M059J (cell line): ENCODE data around the gene RTCB. TPM values are rescaled to one million over a fixed set of nuclear protein-coding genes. Genes with fewer than 3 reads are reported as not detected.
A peak's percentile ranks its signal among the peaks of the same experiment; 100 is the strongest.
"Not testable (repeated sequence)": the region's sequence is repeated elsewhere in the genome, so short reads cannot be mapped to it uniquely, and the experiment has no call there.

Experiments
- DNase-seq: peaks from one replicate; pipeline ENCODE4 v3.0.0-alpha.2; 2012; ENCODE audit warnings: low read depth
- total RNA-seq: library from RNA; depleted of rRNA; stranded (reverse); fragments of >200 nt; shearing (Covaris generic); gene quantifications from 2 replicates; pipeline ENCODE4 v1.2.3, GENCODE V29; 2014

RTCB gene
- total RNA-seq, 1 experiment from 2014 or later = 93.2 TPM

DNA sequence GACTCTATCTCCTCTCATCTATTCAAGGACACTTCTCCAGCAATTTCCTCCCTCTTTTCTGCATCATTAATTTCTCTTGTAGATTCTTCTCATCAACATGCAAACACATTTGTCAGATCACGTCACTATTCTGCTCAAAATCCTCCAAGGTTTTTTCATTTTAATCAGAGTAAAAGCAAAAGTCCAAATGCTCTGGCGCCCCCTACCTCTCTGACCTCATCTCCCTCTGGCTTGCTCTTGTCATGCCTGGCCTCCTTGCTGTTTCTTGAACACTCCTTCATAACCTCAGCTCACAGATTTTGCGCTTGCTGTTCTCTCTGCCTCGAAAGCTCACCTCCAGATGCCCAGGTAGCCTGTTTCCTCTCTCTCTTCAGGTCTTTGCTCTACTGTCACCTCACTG is 22.4 kb downstream of the RTCB start:
- peak; percentile 9 for DNase-seq

DNA sequence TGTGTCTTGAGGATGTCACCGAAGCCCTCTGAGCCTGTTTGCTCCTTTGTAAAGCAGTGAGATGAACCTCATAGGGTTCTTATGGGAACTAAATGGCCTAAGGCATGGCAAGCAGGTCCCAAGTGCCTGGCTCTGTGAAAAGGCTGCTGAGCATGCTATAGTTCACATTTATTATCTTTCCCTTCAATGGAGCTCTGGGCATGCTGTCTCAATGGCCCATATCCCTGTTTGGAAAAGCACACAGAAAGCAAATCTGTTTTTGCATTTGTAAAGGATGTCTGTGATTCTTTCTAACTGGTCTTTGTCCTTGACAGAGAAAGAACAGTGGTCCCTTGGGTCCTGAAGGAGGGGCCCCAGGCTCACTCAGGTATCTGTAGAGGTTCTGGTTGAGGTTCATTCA is 26.4 kb downstream of the RTCB start:
- no peak for DNase-seq

DNA sequence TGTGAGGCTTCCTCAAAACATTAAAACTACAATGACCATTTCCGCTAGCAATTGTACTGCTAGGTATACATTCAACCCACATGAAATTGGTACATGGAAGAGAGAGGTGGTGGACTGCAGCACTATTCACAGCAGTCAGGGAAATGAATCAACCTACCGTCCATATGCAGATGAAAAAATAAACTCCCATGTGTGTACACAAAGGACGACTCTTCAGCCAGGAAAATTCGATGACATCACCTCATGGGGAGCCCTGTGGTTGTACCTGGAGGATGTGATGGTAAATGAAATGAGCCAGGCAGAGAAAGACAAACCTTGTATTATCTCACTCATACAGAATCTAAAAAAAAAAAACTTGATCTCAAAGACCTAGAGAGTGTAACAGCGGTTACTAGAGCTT is 31.1 kb downstream of the RTCB start:
- no peak for DNase-seq

DNA sequence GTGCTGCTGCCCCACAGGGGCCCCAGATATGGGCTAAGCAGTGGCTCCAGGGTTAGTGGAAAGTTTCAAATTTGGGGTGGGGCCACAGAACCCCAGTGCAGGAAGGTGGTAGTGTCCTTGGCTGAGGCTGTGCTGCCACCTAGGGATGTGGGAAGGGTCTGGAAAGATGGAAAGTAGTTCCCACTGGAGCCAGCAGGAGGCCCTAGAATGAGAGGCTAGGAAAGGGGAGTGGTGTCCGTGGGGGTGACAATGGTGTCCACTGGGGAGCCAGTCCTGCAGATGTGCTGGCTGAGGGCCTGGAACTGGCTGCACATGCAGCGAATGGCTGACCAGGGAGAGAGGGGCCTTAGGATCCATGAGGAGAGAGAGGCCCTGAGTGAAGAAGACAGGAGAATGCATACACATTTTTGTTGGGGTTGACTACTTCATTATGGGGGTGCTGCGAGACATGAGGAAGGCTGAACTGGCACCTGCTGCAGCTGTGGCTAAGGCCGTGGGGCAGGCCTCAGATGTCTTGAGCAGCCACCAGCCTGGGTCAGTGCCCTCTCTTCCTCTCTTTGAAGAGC is 33.3 kb downstream of the RTCB start:
- peak; percentile 27 for DNase-seq

DNA sequence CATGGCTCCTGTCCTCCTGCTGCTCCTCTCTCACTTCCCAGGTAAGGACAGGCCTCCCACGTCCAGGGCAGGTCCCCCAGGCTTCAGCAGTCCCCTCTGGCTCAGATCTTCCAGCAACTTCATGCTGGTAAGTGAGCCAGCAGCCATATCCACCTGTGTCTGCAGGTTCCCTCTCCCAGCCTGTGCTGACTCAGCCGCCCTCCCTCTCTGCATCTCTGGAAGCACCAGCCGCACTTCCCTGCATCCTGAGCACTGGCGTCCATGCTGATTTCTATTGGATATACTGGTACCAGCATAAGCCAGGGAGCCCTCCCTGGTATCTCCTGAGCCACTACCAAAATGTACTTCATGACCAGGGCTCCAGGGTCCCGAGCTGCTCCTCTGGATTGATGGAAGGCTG is 35.4 kb downstream of the RTCB start:
- no peak for DNase-seq

DNA sequence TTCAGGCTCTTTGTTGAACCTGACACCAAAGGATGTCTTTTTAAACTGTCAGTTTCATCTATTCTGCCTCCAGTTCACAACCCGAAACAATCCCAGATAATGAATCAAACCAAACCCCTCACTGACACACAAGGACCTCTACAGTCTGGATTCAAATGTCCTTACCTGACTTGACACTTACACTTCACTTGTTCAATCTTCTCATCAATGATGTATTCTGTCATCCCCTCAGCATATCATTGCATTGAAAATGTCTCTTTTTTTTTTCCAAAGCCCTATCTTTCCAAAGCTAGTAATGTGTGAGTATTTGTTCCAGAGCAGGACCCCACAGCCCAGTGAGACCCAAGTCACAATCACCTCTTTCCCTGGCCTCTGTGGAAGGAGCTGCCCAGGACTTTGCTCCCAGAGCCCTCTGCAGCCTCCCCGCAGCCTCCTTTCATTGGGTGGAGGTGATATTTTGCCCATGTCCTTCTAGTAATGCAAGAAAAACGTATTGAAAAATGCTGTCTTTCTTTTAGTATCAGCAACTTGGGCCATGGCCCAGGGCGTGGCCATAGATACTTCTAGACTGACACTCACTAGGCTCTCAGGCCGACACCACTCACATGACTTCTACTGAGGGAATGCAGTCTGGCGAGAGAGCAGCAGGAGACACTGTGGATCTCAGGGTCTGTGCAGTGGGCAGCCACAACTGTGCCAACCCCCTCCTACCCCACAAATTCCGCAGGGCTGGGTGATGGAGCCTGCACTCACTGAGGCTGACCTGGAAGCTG is 36.2 kb downstream of the RTCB start:
- no peak for DNase-seq

DNA sequence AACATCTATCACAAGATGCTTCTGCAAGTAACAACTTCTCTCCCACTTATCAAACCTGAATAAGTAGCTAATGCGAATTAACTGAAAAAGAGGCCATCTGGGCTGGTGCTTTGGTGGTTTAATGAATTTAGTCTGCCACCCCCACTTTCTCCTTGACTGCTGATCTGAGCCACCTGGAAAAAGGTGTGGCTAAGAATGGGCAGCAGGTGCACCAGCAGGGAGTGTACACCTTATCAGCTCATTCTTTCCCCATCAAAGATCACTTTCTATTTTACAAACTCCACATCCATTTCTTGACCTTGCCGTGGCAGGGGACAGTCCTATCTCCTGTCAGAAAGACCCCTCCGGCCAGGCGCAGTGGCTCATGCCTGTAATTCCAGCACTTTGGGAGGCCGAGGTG is 47.8 kb downstream of the RTCB start:
- DNase-seq = no peak

DNA sequence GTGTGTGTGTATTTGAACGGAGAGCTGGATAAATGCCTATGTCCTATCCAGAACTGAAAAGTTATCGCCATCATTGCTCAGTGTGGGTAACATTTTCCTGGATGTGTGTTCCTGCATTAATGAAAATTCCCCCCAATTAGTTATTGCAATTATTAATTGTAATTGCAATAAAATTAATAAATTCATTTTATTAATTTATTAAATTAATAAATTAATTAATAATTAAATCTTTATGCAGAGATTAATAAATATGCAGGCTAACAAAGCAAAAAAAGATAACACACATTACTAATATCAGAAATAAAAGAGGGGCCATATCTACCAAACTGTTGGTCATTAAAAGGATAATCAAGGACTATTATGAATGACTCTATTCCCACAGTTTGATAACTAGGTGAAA is 50.8 kb downstream of the RTCB start:
- no peak for DNase-seq

DNA sequence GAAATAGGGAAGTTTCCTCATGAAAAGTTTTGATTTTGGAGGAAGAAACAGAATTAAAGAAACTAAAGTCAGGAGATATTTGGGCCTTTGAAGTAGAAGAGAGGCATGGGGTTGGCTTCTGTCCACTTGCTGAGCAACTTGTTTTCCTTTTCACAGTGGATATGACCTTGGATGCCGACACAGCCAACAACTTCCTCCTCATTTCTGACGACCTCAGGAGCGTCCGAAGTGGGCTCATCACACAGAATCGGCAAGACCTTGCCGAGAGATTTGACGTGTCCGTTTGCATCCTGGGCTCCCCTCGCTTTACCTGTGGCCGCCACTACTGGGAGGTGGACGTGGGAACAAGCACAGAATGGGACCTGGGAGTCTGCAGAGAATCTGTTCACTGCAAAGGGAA is 52.0 kb downstream of the RTCB start:
- not testable (repeated sequence) for DNase-seq

DNA sequence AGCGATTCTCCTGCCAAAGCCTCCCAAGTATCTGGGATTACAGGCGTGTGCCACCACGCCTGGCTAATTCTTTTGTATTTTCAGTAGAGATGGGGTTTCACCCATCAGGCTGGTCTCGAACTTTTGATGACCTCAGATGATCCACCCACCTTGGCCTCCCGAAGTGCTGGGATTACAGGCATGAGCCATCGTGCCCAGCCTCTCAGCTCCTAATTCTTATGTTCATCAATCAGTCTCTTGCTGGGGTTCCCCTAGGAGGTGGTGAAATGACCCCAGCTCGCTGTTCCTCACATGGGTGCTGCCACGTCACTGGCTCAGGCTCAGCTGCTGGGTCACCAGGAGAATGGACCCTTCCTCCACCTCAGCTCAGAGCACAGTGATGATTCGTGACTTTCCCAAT is 54.5 kb downstream of the RTCB start, which contains the start of gene RFPL3:
RFPL3 (plus strand) TSS at position 301 of the 400 bp plus-strand sequence. CDS start 205 bp downstream, outside the sequence.
- DNase-seq = not testable (repeated sequence)

DNA sequence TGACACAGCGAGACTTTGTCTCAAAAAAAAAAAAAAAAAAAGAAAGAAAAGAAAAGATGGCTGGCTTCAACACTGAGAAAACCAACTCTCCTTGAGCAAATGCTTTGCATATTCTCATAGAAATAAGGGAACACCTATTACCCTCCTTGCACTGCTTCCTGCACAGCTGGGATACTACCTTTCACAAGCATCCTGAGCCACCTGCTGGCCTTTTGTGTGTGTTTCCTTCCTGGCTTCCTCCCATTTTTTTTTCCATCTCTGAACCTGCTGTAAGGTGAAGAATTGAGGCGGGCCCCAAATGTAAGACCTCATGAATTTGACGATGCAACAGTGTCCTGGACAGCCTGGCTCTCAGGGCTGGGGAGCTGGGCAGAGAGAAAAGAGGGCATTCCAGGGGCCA is 56.3 kb downstream of the RTCB start:
- peak; percentile 16 for DNase-seq

DNA sequence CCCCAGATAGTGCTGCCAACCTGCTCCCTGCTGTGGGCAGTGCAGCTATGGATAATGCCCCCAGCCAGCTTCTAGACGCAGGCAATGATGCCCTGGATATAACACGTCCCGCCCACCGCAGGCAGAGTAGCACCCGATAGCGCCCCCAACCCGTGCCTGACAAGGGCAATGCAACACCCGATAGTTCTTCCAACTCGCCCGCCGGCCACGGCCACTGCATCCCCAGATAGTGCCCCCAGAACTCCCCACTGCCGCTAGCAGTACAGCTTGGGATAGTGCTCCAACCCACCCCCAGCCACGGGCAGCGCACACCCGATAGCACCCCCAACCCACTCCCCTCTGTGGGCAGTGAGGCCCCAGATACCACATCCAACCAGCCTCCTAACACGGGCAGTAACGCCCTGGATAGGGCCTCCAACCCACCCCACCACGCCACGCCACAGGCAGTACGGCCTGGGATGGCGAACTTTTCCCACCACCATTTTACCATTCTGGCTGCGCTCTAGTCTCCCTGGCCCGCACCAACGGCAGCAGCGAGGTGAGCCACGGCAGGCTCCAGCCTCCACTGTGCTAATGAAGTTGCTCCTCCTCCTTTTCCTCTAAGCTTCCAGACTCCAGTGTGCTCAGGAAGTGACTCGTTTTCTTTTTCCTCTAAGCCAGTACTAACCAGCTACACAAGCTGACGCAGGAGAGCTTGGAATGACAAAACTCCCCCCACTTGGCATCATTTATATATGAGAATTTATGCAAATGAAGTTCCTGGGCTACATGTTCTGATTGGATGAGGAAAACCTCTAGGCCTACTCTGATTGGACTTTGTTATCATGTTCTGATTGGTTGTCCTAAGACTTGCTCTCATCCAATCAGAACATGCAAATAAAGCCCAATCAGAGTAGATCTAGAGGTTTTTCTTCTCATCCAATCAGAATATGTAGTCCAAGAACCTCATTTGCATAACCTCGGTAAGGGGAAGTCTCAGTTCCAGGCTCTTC is 57.4 kb downstream of the RTCB start:
- DNase-seq = peak; percentile 26

DNA sequence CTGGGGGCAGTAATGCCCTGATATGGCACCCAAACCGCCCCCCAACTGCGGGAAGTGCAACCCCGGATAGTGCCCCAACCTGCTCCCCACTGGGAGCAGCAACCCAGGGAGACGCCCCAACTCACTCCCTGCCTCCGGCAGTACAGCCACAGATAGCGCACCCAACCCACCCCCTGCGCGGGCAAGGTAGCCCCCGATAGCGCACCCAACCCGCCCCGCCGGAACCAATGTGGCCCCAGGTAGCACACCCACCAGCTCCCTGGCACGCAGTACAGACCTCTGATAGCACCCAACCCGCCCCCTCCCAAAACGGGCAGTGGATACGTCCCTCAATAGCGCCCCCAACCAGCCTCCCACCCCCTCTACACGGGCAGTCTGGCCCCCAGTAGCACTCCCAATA is 58.2 kb downstream of the RTCB start:
- DNase-seq = no peak

DNA sequence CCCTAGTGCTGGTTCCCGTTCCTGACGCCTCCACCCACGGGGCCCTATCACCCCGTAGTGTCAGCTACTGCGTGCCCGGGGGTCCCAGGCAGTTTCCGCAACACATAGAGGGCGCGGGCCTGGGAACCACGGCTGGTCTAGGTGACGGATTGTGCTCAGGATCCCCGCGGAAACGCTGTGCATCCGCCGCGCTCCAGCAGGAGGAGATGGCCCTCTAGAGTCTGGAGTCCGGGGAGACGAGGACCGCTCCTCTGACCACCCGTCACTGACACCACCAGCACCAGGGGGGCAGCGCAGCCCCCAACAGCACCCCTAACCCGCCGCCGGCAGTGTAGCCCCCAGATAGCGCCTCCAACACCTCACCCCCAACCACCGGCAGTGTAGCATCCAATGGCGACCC is 58.8 kb downstream of the RTCB start:
- DNase-seq = no peak

DNA sequence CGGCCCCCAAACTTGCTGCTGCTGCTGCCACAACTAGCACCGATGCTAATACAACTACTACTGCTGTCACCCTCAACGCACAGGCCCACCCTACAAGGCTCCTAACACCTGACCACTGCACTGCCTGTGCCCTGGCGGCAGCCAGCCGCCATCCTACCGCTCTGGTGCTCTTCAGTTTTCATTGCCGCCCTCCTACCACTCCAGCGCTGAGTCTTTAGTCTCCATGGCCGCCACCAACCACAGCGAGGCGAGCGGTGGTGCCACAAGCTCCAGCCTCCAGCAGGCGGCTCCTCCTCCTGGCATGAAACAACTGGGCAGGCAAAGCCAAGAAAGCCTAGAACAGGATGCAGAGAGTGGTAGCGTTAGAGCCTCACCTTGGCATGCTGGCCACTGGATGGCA is 59.4 kb downstream of the RTCB start:
- DNase-seq = no peak

DNA sequence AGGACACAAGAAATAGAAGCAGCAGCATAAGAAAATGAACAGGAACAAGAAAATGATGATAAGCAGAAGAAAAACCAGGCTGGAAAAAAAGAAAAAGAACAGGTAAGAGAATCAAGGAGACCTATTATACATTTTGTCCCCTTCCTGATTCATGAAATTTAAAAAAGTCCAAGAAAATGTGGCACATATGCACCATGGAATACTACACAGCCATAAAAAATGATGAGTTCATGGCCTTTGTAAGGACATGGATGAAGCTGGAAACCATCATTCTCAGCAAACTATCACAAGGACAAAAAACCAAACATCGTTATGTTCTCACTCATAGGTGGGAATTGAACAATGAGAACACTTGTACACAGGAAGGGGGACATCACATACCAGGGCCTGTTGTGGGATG is 60.2 kb downstream of the RTCB start:
- not testable (repeated sequence) for DNase-seq

DNA sequence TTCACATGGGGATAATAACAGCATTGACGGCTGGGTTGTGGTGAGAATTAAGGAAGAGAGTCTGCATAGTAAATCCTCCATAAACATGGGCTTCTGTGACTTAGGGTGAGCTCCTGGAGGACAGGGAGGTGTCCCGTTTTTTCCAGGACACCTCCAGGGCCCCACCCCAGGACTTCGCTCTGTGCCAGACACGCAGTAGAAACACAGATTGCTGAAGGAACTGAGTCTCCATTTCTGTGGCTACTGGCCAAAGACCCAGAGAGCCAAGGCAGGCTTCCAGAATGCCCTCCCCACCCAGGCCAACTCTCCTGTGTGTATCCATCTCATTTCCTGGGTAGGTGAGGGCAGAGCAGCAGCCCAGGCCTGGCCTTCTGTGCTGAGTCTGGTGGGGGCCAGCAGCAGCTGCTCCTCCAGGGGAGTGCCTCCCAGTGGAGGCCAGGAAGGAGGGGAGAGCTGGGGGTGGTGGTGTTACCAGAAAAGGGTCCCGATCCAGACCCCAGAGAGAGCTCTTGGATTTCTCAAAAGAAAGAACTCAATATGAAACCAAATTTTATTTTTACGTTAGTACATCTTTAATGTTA is 63.9 kb downstream of the RTCB start:
- no peak for DNase-seq

DNA sequence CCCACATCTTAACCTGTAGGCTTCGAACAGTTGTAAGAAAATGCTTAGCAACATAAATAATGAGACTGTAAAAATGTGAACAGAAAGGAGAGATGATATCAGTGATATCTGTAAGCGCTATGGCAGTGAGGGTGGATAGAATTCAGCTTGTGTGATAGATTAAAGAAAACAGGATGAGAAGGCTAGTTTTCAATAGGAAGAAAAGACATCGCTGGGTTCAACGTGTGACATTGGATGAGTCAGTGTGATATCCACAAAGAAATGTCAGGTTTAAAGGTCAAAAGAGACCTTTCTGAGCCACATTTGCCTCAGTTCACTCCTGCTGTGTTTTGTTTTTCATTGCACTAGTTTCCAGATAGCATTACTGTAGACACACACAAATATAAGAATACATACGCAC is 68.1 kb downstream of the RTCB start:
- no peak for DNase-seq

DNA sequence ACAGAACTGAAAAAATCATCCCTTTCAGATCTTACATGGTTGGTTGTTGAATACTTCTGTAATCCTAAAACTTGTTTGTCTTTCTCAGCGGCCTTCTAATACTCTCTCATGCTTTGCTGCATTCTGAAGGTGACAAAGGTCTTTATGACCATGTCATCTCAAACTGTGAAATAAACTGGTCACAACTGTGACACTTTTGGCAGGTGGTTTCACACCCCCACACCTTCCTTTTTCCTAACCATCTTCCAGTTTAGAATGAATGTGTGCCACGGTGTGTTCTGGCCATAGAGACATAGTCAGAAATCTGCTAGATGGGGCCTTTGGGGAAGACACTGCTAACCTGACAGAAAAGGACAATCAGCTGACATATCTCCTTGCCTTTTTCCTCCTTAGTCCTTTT is 69.1 kb downstream of the RTCB start:
- DNase-seq = no peak

DNA sequence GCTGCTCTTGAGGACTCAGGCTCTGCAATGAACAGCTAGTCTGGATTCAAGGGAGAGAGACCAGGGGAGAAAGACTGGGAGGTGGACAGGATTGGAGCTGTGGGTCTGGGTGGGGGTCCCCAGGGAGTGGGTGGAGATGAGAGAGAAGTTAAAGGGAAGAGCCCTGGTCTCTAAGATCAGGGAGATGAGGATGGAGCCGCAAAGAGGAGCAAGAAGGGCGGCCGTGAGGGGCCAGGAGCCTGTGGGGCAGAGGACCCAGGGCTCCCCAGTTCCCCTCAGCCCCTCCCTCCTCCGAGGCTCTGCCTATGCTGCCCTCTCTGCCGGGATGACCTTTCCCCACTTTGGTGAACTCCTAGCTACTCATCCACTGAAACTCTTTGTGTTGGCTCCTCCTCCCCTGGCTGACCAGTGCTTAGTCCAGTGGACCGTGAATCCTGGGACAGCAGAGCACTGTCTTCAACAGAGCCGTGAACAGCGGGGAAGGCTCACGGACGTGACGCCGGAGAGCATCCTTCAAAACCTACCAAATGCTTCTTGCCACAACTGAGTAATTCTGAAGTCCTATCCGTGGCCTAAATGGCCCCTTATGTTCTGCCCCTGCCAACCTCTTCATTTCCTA is 70.8 kb downstream of the RTCB start:
- peak; percentile 22 for DNase-seq

DNA sequence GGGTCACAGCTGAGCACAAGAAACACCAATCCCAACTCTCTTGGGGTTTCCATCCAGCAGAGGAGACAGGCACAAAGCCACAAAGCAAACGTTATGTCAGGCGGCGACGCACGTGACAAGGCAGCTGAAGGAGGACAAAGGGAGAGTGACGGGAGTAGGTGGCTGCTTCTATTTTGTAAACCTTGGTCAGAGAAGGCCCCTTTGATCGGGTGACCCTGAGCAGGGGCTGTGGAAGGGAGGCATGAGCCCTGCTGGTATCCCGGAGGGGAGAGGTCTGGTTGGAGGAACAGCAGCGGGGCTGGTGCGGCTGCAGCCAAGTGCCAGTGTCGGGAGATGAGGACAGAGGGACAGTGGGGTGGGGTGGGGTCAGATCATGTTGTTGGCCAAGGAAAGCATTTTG is 71.6 kb downstream of the RTCB start:
- no peak for DNase-seq
